HG03439 (cell line): ENCODE results near the gene EIF2S3.
"Not testable (repeated sequence)": the region's sequence is repeated elsewhere in the genome, so short reads cannot be mapped to it uniquely, and the experiment has no call there.

Source experiments
- ATAC-seq: cut with Tn5 transposase; IDR thresholded peaks from one replicate; pipeline ENCODE4 v1.9.1; 2021; ENCODE audit warnings: mild to moderate bottlenecking, moderate library complexity; ENCODE audit not compliant: unreplicated experiment

EIF2S3 gene

DNA sequence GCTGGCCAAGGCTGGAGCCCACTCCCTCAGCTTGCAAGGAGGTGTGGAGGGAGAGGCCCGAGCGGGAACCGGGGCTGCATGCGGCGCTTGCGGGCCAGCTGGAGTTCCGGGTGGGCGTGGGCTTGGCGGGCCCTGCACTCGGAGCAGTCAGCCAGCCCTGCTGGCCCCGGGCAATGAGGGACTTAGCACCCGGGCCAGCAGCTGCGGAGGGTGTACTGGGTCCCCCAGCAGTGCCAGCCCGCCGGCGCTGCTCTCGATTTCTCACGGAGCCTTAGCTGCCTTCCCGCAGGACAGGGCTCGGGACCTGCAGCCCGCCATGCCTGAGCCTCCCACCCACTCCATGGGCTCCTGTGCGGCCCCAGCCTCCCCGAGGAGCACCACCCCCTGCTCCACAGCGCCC, 5.1 kb upstream of the EIF2S3 start:
- ATAC-seq, result not testable (repeated sequence)

DNA sequence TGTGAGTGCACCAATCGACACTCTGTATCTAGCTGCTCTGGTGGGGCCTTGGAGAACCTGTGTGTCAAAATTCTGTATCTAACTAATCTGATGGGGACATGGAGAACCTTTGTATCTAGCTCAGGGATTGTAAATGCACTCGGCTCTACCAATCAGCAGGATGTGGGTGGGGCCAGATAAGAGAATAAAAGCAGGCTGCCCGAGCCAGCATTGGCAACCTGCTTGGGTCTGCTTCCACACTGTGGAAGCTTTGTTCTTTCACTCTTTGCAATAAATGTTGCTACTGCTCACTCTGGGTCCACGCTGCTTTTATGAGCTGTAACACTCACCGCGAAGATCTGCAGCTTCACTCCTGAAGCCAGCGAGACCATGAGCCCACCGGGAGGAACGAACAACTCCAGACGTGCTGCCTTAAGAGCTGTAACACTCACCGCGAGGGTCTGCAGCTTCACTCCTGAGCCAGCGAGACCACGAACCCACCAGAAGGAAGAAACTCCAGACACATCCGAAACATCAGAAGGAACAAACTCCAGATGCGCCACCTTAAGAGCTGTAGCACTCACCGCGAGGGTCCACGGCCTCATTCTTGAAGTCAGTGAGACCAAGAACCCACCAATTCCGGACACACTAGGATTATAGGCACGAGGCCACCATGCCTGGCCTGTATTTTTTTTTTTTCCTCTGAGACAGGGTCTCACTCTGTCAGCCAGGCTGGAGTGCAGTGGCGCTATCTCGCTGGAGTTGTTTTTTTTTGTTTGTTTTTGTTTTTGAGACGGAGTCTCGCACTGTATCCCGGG, 4.0 kb upstream of the EIF2S3 start:
- ATAC-seq, result not testable (repeated sequence)

- ATAC-seq, result peak; percentile 19
Observed at GRCh38 chrX:24055043-24055356, 244 bp downstream of the EIF2S3 start.

DNA sequence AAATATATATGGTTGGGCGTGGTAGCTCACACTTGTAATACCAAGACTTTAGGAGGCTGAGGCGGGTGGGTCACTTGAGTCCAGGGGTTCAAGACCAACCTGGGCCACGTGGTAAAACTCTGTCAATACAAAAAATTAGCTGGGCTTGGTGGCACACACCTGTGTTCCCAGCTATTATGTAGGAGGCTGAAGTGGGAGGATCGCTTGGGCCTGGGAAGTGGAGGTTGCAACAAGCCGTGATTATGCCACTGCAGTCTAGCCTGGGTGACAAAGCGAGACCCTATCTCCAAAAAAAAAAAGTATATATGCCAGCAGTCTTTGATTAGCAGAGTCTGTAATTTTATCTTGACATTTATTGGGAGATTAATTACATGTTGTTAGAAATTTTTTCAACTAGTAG, 8.7 kb downstream of the EIF2S3 start:
- ATAC-seq, result no peak

DNA sequence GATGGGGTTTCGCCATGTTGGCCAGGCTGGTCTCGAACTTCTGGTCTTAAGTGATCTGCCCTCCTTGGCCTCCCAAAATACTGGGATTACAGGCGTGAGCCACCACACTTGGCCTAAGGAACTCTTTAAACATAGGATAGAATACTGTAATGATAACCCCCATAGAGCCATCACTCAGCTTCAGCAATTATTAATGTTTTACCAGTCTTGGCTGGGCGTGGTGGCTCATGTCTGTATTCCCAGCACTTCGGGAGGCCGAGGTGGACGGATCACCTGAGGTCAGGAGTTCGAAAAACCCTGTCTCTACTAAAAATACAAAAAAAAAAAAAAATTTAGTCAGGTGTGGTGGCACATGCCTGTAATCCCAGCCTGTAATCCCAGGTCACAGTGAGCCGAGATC, 15.1 kb downstream of the EIF2S3 start:
- no peak for ATAC-seq

DNA sequence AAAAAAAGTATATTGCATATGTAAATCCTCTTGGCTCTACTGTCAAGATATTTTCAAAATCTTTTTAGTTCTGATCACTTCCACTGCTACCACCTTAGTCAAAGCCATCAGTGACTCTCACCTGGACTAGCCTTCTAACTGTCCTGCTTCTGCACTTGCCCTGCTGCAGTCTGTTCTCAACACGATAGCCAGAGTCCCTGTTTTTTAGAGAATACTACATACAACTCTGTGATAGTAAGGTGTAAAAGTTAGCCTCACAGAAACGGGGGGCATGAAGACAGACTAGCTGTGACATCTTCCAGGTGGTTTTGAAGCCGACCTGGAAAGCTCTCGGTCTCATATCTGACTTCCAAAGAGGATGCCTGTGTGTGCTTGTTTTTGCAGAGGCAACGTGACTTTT, 24.7 kb downstream of the EIF2S3 start:
- ATAC-seq, result no peak

DNA sequence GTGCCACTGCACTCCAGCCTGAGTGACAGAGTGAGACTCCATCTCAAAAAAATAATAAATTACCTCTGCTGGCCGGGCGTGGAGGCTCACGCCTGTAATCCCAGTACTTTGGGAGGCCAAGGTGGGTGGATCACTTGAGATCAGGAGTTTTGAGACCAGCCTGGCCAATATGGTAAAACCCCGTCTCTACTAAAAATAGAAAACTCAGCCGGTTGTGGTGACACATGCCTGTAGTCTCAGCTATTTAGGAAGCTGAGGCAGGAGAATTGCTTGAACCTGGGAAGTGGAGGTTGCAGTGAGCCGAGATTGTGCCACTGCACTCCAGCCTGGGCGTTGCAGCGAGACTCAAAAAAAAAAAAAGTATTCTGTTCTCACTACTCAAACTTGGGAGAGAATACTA, 25.5 kb downstream of the EIF2S3 start:
- ATAC-seq, result not testable (repeated sequence)

GRCh38 chrX:24080704-24081103, 25.9 kb downstream of the EIF2S3 start:
- ATAC-seq, result no peak

DNA sequence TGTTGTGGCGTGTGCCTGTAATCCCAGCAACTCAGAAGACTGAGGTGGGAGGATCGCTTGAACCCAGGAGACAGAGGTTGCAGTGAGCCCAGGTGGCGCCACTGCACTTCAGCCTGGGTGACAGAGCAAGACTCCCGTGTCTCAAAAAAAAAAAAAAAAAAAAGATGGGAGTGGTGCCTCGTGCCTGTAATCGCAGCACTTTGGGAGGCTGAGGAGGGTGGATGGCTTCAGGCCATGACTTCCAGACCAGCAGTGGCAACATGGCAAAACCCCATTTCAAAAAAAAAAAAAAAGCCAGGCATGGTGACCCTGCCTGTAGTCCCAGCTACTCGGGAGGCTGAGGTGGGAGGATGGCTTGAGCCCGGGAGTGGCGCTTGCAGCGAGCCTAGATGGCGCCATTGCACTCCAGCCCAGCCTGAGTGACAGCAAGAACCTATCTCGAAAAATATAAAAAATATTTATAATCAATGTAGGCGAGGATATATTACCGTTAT, 27.0 kb downstream of the EIF2S3 start:
- no peak for ATAC-seq

- no peak for ATAC-seq
Observed at GRCh38 chrX:24082447-24082846, 27.7 kb downstream of the EIF2S3 start.

DNA sequence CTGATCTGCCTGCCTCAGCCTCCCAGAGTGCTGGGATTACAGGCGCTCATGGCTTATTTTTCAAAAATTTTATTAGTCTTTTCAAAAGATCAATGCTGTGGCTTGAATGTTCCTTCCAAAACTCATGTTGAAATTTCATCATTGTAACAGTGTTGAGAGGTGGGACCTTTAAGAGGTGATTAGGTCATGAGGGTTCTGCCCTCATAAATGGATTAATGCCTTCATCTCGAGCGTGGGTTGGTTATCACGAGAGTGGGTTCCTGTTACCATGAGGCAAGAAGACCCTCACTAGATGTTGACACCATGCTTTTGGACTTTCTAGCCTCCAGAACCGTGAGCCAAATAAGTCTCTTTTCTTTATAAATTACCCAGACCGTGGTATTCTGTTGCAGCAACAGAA, 30.3 kb downstream of the EIF2S3 start:
- no peak for ATAC-seq

GRCh38 chrX:24090300-24091200, 35.8 kb downstream of the EIF2S3 start:
- no peak for ATAC-seq

GRCh38 chrX:24093746-24094145, 39.0 kb downstream of the EIF2S3 start:
- no peak for ATAC-seq

DNA sequence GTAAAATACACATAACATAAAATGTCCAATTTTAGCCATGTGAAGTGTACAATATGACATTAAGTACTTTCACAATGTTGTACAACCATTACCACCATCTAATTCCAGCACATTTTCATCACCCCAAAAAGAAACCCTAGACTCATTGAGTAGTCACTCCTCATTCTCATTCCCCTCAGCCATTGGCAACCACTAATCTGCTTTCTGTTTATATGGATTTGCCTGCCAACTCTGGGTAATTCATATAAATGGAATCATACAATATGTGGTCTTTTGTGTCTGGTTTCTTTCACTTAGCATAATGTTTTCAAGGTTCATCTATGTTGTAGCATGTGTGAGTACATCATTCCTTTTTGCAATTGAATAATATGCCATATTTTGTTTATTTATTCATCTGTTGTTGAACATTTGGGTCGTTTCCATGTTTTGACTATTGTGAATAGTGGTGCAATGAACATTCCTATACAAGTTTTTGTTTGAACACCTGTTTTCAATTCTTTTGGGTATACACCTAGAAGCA, 43.0 kb downstream of the EIF2S3 start:
- no peak for ATAC-seq

DNA sequence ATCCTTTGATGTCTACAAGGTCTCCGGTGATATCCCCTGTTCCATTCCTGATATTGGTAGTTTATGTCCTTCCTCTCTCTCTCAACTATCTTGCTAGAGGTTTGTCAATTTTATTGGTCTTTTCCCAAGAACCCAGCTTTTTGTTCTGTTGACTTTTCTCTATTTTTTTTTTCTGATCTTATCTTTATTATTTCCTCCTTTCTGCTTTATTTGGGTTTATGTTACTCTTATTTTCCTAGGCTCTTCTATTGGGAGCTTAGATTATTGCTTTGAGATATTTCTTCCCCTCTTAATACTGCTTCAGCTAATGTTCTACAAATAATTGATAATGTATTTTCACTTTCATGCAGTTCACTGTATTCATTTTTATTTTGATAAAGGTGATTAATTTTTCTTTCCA, 44.2 kb downstream of the EIF2S3 start:
- no peak for ATAC-seq

DNA sequence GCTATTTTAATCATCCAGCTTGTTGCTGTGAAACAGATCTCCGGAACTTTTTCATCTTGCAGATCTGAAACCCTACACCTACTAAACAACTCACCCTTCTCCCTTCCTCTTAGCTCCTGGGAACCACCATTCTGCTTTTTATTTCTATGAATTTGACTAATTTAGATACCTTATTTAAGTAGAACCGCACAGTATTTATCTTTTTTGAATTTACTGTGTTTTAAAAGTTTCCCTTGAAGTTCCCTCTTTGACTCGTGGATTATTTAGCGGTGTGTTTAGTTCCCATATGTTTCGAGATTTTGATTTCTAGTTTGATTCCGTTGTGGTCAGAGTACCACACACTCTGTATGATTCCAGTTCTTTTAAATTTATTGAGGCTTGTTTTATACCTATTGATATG, 44.6 kb downstream of the EIF2S3 start:
- no peak for ATAC-seq

DNA sequence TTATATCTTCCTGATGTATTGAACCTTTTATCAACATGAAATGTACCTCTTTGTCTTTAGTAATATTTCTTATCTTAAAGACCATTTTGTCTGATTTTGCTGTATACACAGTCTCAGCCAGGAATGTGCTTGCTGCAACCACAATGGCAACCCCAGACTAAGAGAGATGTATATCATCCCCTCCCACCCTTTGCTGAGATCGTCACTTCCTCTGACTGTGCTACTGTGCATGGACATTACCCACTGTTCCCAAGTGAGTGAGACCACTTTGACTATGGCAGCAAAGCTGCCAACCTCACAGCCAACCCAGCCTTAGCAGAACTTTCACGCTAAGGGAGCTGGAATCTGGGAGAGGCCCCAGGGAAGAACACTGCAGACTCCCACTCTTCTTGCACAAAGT, 46.0 kb downstream of the EIF2S3 start:
- no peak for ATAC-seq

DNA sequence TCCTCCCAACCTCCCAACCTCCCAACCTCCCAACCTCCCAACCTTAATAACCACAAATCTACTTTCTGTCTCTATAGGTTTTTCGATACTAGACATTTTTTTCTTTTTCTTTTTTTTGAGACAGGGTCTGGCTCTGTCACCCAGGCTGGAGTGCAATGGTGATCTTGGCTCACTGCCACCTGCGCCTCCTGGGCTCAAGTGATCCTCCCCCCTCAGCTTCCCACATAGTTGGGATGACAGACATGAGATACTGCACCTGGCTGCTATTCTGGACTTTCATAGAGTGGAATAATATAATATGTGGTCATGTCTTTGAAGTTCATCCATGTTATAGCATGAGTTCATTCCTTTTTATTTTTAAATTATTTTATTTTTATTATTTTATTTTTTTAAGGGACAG, 55.3 kb downstream of the EIF2S3 start:
- ATAC-seq, result no peak

GRCh38 chrX:24113181-24113580, 58.4 kb downstream of the EIF2S3 start:
- no peak for ATAC-seq

GRCh38 chrX:24117258-24117657, 62.5 kb downstream of the EIF2S3 start:
- ATAC-seq, result no peak

GRCh38 chrX:24124244-24124799, 69.6 kb downstream of the EIF2S3 start:
- ATAC-seq, result no peak
